ENCODE data around the gene RINT1. TPM values are rescaled to one million over a fixed set of nuclear protein-coding genes. Genes with fewer than 3 reads are reported as not detected.
A peak's percentile ranks its signal among the peaks of the same experiment; 100 is the strongest.
"Not testable (repeated sequence)": the region's sequence is repeated elsewhere in the genome, so short reads cannot be mapped to it uniquely, and the experiment has no call there.

RINT1 gene
- 10 to 100 TPM in 5 of 6 donors, 1 to 10 TPM in 1; 9.0 to 35.4 (median 14.9) TPM for polyA plus RNA-seq (ENCODE audit: low read depth in 6 of 6)

DNA sequence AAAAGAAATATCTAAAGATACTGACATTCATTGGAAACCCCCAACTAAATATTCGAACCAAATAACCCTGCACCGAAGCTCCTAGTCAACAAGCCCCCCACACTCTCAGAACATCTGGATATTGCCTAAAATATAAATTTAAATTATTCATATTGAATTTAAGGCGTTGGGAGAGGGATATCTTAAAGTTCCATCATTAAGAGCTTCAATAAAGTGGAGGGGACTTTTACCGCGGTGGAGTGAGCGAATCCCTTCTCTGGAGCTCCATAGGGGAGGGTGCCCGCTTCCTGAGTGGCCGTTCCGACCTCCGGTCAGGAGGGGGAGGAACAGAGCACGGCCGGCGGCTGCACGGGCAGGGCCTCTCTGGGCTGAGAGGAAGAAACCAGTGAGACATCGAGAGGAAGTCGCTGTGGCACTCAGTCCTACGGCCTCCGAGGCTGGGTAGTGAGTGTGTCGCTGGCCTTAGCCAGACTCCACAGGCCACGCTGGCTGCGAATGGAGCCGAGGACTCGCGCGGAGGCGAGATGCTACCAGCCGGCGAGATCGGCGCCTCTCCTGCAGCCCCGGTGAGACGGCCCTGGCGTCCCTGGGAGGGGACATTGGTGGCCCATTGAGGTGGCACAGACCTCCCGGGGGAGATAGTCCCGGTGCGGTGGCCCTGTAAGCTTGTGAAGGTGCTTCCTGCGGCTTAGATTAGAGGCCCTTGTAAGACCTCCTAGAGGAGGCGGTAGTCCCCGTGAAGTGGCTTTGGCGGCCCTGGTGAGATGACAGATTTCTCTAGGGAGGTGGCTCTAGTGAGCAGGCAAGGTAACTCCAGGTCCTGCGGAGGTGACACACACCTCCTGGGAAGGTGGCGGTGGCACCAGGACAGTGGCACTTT is at the start of gene RINT1:
RINT1 (plus strand) TSS at position 410 of the 880 bp plus-strand sequence; CDS start at position 525, 115 bp downstream.
- Mint-ChIP-seq H3K4me3 (peak within 1 kb of the TSS; percentile 88 to 97 (median 94)), H3K4me1 (peaks cover 21 to 40% (median 24%) of the 10 kb centered on the region in 3 donors), H3K27ac (peak within 1 kb of the TSS; percentile 85 to 97 (median 88)), H3K9me3 (no peaks in the 10 kb centered on the region), H3K27me3 (no peaks in the 10 kb centered on the region), H3K36me3 (no peaks in the 10 kb centered on the region)
- DNase-seq (peak; percentile 92), ATAC-seq (ENCODE audit: low read depth in 2 of 2) (peak; percentile 91 to 93)

- Mint-ChIP-seq H3K9me3 (no peaks in the 10 kb centered on the region), H3K27ac (peak overlapping the region in 1 of 6 donors; percentile 91), H3K36me3 (peaks cover 4 to 7% of the 10 kb centered on the region in 2 donors), H3K4me3 (no peak overlapping the region), H3K27me3 (no peaks in the 10 kb centered on the region), H3K4me1 (peaks cover 0 to 7% (median 0%) of the 10 kb centered on the region in 3 donors)
- DNase-seq, result peak; percentile 28
- ATAC-seq (ENCODE audit: low read depth in 2 of 2), result peak; percentile 30 to 32
Measured at GRCh38 chr7:105487579-105488571, 44.1 kb upstream of the RINT1 start.

- Mint-ChIP-seq H3K9me3 (no peaks in the 10 kb centered on the region), H3K27me3 (no peaks in the 10 kb centered on the region), H3K27ac (peak overlapping the region in 1 of 6 donors; percentile 77), H3K4me3 (no peak overlapping the region), H3K36me3 (peaks cover 4 to 7% of the 10 kb centered on the region in 2 donors), H3K4me1 (peaks cover 0 to 7% (median 0%) of the 10 kb centered on the region in 3 donors)
- ATAC-seq (ENCODE audit: low read depth in 2 of 2), result no peak
- no peak for DNase-seq
Measured at GRCh38 chr7:105489409-105489808, 42.6 kb upstream of the RINT1 start.

- DNase-seq (no peak), ATAC-seq (ENCODE audit: low read depth in 2 of 2) (no peak)
- Mint-ChIP-seq H3K9me3 (no peaks in the 10 kb centered on the region), H3K27me3 (no peaks in the 10 kb centered on the region), H3K36me3 (no peaks in the 10 kb centered on the region), H3K4me1 (peaks cover 0 to 4% (median 0%) of the 10 kb centered on the region in 3 donors), H3K4me3 (no peak overlapping the region), H3K27ac (peak overlapping the region in 1 of 6 donors; percentile 11)
Measured at GRCh38 chr7:105493196-105493922, 38.6 kb upstream of the RINT1 start.

DNA sequence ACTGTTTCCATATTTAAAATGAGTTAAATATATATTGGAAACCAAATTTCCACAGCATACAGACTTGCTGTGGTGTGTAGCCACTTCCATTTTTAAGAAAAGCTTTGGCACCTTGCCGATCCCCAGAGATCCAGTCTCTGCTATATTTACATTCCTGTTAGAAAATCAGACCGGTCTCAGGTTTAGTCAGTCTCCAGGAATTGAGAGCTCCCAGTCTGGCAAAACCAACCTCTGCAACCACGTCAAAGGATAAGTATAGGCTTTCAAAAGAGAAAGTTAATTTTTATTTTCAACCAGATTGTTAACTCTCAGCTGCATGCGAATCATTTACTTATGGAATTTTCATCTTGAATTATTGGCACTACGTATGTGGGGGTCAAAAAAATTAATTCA is 38.1 kb upstream of the RINT1 start:
- peaks cover 0 to 4% (median 0%) of the 10 kb centered on the region in 3 donors for H3K4me1 Mint-ChIP-seq

DNA sequence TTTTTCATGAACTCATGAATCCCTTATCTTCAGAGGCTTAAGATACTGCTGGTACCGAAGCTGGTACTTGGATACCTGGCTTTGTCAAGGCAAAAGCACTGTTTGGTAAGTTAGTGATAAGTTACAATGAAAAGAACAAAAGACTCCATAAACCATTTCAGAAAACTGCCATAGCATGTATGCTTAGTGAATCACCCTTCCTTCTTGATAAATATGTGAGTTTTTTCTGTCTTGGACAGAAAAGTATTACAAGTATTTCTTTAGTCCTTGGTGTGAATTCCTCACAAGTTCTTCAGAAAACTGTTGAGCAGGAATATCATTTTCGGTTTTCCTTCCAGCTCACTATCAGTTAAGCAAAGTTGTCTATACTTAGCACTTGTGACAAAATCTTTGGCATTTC is 35.5 kb upstream of the RINT1 start:
- Mint-ChIP-seq H3K27me3 (no peaks in the 10 kb centered on the region), H3K27ac (no peak overlapping the region), H3K9me3 (no peaks in the 10 kb centered on the region), H3K4me3 (no peak overlapping the region), H3K36me3 (peaks cover 0 to 5% of the 10 kb centered on the region in 2 donors), H3K4me1 (no peaks in the 10 kb centered on the region)
- ATAC-seq (ENCODE audit: low read depth in 2 of 2), result no peak
- no peak for DNase-seq

More for the DNA sequence above, 38.1 kb upstream of the RINT1 start:
- no peak overlapping the region for H3K4me3 Mint-ChIP-seq
- no peak for ATAC-seq (ENCODE audit: low read depth in 2 of 2)
- H3K36me3 Mint-ChIP-seq, result no peaks in the 10 kb centered on the region
- no peaks in the 10 kb centered on the region for H3K27me3 Mint-ChIP-seq
- no peak for DNase-seq
- H3K9me3 Mint-ChIP-seq, result no peaks in the 10 kb centered on the region
- H3K27ac Mint-ChIP-seq, result no peak overlapping the region

- DNase-seq (no peak), ATAC-seq (ENCODE audit: low read depth in 2 of 2) (no peak)
- Mint-ChIP-seq H3K36me3 (peaks cover 0 to 5% of the 10 kb centered on the region in 2 donors), H3K9me3 (no peaks in the 10 kb centered on the region), H3K27me3 (no peaks in the 10 kb centered on the region), H3K4me3 (no peak overlapping the region), H3K27ac (no peak overlapping the region), H3K4me1 (no peaks in the 10 kb centered on the region)
Measured at GRCh38 chr7:105497016-105497415, 35.0 kb upstream of the RINT1 start.

GRCh38 chr7:105502173-105502572 is 29.8 kb upstream of the RINT1 start:
- peaks cover 8% of the 10 kb centered on the region in 2 donors for H3K36me3 Mint-ChIP-seq

GRCh38 chr7:105512415-105512814 is 19.6 kb upstream of the RINT1 start:
- Mint-ChIP-seq H3K27ac (peak overlapping the region in 2 of 6 donors; percentile 12 to 21), H3K27me3 (no peaks in the 10 kb centered on the region), H3K4me3 (no peak overlapping the region), H3K4me1 (peaks cover 0 to 8% (median 3%) of the 10 kb centered on the region in 3 donors), H3K36me3 (peaks cover 0 to 7% of the 10 kb centered on the region in 2 donors), H3K9me3 (no peaks in the 10 kb centered on the region)
- no peak for DNase-seq
- no peak for ATAC-seq (ENCODE audit: low read depth in 2 of 2)

More at GRCh38 chr7:105502173-105502572, 29.8 kb upstream of the RINT1 start:
- H3K9me3 Mint-ChIP-seq, result no peaks in the 10 kb centered on the region
- no peak overlapping the region for H3K4me3 Mint-ChIP-seq
- H3K27me3 Mint-ChIP-seq, result no peaks in the 10 kb centered on the region
- peak overlapping the region in 1 of 6 donors; percentile 52 for H3K27ac Mint-ChIP-seq
- ATAC-seq (ENCODE audit: low read depth in 2 of 2) (no peak), DNase-seq (no peak)
- no peaks in the 10 kb centered on the region for H3K4me1 Mint-ChIP-seq

GRCh38 chr7:105512926-105513526 is 19.0 kb upstream of the RINT1 start:
- ATAC-seq (ENCODE audit: low read depth in 2 of 2) (no peak), DNase-seq (no peak)
- Mint-ChIP-seq H3K27ac (no peak overlapping the region), H3K27me3 (no peaks in the 10 kb centered on the region), H3K36me3 (peaks cover 0 to 5% of the 10 kb centered on the region in 2 donors), H3K4me3 (no peak overlapping the region), H3K4me1 (peaks cover 0 to 8% (median 3%) of the 10 kb centered on the region in 3 donors), H3K9me3 (no peaks in the 10 kb centered on the region)

- not testable (repeated sequence) for H3K36me3 Mint-ChIP-seq; DNase-seq; H3K4me3 Mint-ChIP-seq; ATAC-seq (ENCODE audit: low read depth in 2 of 2); H3K9me3 Mint-ChIP-seq; H3K4me1 Mint-ChIP-seq; H3K27me3 Mint-ChIP-seq
- H3K27ac Mint-ChIP-seq, result peak overlapping the region in 1 of 6 donors; percentile 22
Measured at GRCh38 chr7:105515610-105516009, 16.4 kb upstream of the RINT1 start.

DNA sequence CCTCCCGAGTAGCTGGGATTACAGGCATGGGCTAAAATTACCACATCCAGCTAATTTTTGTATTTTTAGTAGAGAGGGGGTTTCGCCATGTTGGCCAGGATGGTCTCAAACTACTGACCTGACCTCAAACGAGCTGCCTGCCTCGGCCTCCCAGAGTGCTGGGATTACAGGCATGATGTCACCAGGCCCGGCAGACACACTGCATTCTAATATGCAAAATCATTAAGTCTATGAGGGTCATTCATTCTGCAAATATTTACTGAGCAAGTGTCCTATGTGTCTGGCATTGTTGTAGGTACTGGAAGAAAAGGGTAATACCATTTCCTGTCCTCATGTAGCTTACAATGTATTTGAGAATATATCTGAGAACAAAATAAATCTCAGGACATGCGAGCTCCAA is 12.6 kb upstream of the RINT1 start:
- Mint-ChIP-seq H3K27me3 (no peaks in the 10 kb centered on the region), H3K4me1 (peaks cover 10 to 18% (median 13%) of the 10 kb centered on the region in 3 donors), H3K9me3 (no peaks in the 10 kb centered on the region), H3K36me3 (no peaks in the 10 kb centered on the region), H3K4me3 (peak overlapping the region in 4 of 8 donors; percentile 20 to 84 (median 48)), H3K27ac (peak overlapping the region in 1 of 6 donors; percentile 36)
- DNase-seq, result no peak
- no peak for ATAC-seq (ENCODE audit: low read depth in 2 of 2)
